GM18867 (cell line): ENCODE results near the gene FAM3A.
"Not testable (repeated sequence)": the region's sequence is repeated elsewhere in the genome, so short reads cannot be mapped to it uniquely, and the experiment has no call there.

ENCODE experiments used
- ATAC-seq: cut with Tn5 transposase; IDR thresholded peaks from one replicate; pipeline ENCODE4 v1.9.1; 2021; ENCODE audit warnings: mild to moderate bottlenecking, moderate library complexity; ENCODE audit not compliant: unreplicated experiment

The FAM3A gene, protein sequence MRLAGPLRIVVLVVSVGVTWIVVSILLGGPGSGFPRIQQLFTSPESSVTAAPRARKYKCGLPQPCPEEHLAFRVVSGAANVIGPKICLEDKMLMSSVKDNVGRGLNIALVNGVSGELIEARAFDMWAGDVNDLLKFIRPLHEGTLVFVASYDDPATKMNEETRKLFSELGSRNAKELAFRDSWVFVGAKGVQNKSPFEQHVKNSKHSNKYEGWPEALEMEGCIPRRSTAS

DNA sequence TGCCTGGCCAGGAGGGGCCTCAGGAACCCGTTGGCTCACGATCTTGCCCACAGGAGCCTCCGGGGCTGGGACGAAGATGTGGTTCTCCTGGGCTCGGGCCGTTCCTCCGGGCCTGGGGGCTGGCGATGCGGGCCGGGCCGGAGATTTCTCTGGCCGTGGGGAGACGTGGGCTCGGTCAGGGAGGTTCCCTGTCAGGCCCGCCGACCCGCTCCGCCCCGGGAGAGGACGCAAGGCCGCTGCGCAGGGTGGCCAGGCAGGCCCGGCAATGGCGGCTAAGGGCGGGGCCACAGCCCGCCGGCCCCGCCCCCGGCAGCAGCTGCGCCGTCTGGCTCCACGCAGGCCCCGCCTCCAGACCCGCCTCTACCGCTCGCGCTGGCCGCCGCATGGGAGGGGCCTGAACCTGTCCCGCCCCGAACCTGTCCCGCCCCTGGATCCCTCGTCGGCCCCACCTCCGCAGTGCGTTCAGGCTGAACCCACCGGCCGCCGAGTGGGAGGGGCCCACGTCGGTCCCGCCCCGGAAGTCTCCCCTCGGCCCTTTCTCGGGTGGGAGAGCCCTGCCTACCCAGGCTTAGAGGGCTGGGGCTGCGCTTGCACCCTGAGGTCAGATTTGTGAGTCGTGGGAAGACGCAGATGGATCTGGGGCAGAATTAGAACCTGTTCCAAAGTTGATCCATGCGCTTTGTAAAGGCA, at the start of gene FAM3A:
Gene FAM3A (minus strand): TSS at position 267 of the 690 bp plus-strand sequence. CDS start 460 bp downstream, outside the sequence.
- peak; percentile 90 for ATAC-seq

DNA sequence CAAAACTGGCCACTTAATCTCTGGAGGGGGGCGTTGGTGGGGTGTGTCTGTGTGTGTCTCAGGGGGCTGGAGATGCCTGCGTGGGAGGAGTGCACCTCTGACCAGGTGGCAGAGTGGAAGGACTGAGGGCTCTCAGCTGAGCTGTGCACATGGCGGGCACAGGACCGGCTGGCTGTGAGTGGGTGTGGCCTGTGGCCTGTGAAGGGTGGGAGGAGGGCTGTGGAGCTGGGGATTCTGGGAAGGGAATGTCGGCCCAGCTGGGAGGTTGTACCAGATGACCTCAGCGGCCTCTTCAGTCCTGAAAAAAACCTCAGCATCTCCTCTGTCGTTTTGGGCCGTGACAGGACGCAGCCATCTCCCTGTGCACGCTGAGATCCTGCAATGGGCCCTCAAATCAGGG, 46.3 kb upstream of the FAM3A start:
- not testable (repeated sequence) for ATAC-seq

DNA sequence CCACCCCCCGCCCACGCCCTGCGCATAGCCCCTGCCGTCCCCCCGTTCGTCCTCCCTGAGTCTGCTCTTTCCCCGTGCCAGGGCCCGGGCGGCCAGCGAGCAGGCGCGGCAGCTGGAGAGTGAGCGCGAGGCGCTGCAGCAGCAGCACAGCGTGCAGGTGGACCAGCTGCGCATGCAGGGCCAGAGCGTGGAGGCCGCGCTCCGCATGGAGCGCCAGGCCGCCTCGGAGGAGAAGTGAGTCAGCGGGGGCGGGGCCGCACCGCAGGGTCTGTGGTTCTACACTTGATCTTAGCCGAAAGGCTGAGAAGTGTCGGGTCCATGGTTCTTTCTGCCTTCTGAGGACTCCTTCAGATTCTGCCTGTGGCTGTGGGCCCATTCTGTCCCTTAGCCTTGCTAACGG, 44.3 kb upstream of the FAM3A start:
- not testable (repeated sequence) for ATAC-seq

DNA sequence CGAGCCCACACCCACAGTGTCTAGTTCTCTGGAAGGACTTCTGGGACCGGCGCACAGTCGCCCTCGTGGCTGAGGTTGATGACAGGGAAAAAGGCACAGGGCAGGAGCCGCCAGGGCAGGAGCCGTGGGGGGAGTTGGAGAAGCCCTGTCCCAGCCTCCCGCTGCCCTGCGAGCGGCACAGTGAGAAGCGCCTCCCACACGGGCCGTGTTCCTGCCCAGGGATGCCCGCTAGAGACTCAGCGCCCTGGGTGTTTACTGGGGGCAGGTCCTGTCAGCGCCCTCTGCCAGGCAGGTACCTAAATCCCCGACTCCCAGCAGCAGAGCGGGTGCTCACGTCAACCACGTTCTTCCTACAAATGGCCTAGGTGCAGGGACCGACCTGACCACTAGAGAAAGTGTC, 42.9 kb upstream of the FAM3A start:
- ATAC-seq: not testable (repeated sequence)

DNA sequence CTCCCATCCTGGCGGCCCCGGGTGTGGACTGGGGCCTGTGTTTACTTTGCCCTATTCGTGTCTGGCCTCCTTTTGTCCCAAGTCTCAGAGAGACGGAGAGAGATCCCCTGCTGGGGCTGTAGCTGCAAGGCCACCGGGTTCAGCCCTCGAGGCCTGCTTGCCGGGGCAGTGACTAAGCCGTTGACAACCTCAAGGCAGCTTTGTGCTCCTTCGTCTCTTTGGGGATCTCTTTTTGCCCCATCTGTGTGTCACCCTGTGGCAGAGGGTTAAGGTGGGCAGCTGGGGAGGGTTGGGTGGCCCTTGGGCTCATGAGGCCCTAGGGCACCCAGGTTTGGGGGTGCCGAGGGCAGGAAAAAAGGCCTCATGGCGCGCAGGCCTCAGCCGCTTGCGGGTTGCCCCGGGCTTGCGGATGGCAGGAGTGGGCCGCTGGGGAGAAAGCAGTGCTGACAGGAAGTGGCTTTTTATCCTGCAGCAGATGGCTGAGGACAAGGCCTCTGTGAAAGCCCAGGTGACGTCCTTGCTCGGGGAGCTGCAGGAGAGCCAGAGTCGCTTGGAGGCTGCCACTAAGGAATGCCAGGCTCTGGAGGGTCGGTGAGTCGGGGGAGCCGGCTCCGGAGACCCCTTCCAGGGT, 42.1 kb upstream of the FAM3A start:
- not testable (repeated sequence) for ATAC-seq

DNA sequence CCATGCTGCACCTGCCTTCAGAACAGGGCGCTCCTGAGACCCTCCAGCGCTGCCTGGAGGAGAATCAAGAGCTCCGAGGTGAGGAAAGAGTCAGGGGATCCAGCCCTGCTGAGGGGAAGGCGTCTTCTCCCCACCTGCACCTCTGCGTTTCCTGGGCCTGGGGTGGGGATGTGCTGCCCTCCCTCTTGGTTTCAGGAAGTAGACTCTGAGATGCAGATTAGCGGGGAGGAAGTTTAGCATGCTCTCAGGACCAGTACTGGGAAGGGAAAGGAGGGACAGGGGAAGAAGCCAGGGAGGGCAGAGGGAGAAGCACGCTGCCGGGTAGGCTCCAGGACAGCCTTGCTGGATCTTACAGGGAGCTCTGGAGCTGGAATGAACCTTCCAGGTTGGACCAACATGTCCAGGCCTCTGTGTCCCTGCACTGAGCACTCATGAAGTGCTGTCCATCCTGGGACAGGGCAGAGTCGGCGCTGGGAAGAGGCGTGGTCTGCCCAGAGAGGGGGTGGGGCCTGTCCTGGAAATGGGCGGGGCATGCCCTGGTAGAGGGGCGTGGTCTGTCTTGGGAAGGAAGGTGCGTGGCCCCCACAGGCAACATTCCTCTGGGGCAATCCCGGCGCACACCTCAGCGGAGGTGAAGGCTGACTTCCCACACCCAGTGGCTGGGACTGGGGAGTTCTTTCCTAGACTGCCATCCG, 36.2 kb upstream of the FAM3A start:
- ATAC-seq: not testable (repeated sequence)

DNA sequence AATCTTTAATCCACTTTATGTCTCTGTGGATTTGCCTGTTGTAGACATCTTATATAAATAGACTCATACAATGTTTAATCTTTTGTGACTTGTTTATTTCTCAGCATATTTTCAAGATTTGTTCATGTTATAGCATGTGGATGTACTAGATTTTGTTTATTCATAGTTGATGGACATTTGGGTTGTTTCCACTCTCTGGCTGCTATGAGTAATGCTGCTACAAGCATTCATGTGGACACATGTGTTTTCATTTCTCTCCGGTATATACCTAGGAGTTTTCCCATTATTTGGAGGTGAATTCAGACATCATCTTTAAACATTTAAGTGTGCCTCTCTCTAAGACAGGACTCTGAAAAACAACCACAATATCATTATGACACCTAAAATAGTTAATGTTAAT, 33.7 kb upstream of the FAM3A start:
- ATAC-seq: no peak

DNA sequence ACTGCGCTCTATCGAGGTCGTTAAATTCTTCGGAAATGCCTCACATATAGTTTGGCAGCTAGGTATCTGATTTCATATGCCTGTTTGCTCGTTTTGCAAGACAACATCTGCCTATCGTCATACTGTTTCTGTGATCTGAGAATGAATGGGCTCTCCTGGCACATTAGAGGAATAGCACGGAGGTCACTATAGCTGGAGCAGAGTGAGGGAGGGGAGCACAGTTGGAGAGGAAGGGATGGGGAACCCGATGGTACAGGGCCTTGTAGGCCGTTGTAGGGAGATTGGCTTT, 31.9 kb upstream of the FAM3A start:
- no peak for ATAC-seq

DNA sequence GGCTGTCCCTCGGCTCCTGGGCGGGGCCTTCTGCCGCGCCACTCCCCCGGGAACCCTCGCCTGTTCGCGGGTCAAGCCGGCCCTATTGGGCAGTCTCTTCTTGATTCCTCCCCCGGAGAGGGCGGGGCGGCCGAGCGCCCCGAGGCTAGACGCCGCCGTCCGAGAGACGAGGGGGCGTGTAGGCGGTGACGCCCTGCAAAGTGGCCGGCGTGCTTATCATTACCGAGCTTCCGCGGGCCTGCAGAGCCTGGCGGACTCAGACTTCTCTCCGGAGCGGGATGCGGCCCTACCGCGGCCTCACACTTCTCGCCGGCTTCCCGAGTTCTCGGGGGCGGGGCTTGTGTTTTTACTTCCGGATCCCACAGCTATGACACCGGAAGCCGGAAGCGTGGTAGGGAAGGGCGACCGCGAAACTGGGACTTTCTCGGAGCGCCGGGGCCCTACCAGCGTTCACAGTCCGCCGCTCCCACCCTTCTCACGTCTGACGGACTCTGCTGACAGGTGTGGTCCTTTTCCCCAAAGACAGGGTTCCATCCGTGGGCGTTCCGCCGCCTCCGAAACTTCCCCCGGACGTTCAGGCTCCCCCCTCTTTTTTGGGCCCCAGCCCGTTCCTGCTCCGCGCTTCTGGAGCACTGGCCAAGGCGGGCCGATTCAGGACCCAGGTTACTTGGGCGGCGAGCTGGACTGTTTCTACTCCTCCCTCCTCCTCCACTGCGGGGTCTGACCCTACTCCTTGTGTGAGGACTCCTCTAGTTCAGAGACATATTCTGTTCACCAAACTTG, 31.4 kb upstream of the FAM3A start, which contains the start of gene IKBKG:
Gene IKBKG (plus strand): TSS at position 376 of the 783 bp plus-strand sequence. CDS start 4,383 bp downstream, outside the sequence.
- ATAC-seq: peak; percentile 78

DNA sequence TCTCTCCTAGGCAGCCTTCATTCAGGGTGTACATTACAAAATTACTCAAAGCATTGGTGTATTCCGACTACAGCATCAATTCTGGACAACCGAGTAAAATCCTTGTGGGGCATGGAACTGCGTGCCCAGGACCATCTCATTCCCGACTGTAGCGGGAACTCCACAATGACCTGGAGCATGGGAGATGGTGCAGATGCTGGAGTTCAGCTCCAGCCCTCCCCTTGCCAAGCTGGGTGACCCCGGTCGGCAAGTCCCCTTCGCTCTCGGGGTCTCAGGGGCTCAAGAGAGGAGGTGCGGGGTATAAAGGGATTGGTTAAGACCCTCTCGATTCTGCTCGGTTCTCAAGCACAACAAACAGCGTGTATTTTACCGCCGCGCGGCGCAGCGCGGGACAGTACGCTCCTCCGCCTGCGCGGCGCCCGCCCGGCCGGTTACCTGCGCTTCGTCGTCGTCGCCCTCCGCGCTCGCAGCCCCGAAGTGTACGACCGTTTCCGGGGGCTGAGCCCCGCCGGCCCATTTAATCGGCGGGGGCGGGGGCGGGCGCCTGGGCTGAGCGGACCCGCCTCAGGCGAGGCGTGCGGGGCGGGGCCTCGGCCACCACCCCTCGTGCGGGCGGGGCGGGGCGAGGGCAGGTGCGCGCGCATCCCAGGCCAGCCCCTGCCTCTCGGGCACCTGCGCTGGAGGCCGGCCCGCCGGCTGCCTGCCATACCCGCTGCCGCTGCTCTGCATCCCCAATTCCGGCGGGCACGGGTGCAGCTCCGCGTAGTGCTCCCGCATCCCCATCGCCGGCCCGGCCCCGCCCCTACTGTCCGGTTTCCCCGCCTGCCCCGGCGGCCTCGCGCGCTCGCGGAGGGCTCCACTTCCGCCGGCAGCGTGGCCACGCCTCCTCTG, 30.6 kb upstream of the FAM3A start, which contains the start of gene G6PD:
Gene G6PD (minus strand): TSS at position 493 of the 891 bp plus-strand sequence. CDS start 691 bp downstream, outside the sequence.
- peak; percentile 42 for ATAC-seq

DNA sequence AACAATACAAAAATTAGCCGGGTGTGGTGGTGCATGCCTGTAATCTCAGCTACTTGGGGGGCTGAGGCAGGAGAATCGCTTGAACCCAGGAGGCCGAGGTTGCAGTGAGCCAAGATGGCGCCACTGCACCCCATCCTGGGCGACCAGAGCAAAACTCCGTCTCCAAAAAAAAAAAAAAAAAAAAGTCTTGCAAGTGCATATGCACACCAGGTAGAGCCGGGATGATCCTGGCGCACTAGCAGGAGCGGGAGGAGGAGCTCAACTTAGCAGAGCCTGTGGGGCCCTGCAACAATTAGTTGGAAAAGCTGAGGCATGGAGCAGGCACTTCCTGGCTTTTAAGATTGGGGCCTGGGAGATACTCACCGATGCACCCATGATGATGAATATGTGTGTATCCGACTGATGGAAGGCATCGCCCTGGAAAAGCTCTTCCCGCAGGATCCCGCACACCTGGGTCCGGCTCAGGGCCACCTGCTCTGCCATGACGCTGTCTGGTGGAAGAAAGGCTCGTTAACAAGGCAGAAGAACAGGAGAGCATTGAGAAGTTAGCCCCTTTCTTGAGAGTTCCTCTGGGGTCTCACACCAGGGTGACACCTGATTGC, 29.7 kb upstream of the FAM3A start:
- no peak for ATAC-seq

DNA sequence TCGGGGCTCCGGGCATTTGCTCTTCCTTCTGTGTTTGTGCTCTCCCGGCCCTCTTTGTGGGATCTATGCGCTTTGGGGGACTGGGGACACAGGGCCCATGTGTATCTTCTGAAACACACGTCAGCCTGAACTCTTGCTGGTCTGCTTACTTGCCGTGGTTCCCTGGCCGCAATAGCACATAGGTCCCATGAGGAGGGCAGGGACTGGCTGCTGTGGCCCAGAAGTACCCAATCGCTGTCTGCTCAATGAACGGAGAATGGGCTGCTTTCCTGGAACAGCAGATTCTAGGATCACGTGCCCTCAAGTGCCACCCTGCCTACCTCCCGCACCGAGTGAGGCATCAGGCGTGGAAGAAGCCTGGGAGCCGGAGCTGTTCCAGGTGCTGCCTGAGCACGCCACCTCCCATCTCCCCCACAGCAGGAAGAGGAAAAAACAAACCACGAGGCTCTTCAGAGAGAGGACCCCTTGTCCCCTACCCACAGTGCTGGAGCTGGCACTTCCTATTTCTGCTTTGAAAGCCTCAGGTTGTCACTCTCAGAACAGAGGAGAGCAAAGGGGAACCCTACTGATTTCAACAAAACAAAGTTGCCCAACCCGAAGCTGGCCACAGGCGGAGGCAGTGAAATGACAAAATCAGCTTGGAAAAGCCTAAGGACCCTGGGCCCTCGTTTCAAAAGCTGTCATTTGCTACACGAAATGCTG, 26.8 kb upstream of the FAM3A start:
- no peak for ATAC-seq

DNA sequence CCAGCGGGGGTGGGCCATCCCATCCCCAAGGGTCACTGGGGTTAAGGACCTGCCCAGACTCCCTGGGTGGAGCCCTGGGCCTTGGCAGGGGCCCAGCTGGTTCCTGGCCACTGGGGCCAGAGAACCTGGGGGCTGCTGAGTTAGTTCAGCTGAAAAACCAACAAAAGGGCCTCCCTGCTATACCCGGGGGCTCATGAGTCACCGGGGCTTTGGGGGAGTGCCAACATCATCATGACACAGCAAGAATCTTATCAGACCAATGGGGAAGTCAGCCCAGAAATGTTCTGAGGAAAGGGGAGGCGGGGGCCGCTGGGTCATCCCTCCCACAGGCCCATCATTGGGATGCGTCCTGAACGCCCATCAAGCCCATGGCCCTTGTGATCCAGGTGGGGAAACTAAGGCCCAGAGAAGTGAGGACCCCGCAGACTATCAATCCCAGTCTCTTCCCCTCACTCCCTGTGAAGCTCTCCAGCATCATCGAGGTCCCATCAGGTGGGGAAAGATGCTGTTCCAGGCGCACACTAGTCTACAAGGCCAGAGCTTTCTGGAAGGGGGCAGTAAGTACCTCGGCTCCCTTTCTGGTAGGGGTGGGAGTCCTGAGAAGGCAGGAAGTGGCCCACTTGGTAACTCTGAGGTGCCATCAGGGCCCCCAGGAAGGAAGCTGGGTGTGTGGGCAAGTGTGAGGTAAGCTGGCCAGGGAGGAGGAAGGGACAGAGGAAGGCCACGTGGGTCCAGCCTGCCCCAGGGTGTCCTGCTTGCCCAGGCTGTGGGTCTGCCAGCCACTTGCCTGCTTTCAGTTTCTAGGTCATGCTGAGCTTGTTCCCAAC, 26.1 kb upstream of the FAM3A start:
- ATAC-seq: no peak

DNA sequence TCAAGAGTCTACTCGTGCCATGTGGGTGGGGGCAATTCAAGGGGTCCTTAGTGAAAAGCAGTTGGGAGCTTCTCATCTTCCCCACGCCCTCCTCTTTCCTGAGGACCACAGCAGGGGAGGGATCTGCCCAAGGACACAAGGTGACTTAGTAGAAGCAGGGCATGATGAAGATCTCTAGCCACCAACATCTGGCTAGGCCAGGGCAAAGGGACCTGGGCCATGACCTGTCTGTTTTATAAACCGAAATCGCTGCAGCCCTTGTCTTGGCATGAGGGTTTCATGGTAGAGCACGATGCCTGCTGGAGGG, 25.5 kb upstream of the FAM3A start:
- ATAC-seq: no peak

DNA sequence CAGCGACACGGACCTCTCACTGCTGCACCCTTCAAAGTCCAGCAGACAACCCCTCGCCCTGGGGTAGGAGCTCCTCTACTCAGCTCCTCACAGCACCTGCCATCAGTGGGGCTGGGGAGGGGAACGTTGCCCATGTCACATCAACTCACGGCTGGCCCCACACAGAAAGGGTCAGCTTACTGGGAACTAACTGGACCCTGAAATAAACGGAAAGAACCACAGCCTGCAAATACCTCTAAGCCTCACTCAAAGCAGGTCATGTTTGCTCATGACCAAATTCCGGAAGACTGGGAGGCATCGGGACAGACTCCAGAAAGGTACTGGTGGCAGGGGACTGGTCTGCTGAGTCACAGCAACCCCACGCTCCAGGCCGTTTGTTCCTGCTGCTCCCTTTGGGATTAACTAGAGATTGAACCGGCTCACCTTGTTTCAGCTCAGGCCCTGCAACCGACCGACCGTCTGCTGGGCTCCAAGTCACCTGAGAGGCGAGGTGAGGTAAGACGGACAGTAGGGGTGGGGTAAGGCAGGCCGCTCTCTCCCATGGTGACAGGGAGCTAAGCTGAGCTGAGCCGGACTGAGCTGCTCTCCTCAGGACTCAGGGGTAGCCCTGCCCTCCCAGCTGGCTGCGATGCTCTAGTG, 25.0 kb upstream of the FAM3A start:
- ATAC-seq: no peak

DNA sequence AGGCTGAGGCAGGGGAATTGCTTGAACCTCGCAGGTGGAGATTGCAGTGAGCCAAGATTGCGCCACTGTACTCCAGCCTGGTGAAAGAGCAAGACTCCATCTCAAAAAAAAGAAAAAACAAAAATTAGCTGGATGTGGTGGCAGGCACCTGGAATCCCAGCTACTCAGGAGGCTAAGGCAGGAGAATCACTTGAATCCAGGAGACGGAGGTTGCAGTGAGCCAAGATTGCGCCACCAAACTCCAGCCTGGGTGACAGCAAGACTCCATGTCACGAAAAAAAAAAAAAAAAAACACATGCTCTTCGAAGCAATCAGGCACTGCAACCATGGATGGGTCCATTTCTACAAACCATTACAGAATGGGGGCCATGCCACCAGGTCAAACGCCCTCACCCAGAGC, 24.3 kb upstream of the FAM3A start:
- ATAC-seq: not testable (repeated sequence)

DNA sequence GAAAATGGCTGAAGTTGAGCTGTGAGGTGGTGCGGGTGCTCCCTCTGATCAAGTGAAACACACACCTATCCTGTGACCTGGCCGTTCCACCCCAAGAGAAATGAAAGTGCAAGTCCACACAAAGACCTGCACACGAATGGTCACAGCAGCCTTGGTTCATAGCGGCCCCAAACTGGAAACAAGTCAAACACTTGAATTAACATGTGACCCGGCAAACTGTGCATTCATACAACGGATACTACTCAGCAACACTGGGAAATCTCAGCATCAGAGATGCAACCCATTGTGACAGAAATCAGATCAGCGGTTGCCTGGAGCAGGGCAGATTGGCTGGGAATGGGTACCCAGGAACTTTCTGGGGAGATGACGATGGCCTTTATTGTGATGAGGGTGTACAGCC, 23.0 kb upstream of the FAM3A start:
- ATAC-seq: no peak

DNA sequence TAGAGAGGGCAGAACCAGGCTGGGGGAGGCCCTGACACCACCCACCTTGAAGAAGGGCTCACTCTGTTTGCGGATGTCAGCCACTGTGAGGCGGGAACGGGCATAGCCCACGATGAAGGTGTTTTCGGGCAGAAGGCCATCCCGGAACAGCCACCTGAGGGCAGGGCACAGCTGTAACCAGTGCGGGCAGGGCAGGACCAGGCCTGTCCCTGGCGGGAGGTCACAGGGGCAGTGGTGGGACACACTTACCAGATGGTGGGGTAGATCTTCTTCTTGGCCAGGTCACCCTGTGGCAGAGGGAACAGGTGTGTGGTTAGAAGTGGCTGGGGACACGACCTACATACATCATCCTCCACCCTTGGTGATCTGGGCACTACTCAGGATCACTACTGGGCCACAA, 19.9 kb upstream of the FAM3A start:
- ATAC-seq: no peak
